Naive B cell (primary cell): ENCODE data around the gene TMEM167B. TPM values are rescaled to one million over a fixed set of nuclear protein-coding genes. Genes with fewer than 3 reads are reported as not detected.
A peak's percentile ranks its signal among the peaks of the same experiment; 100 is the strongest.

ENCODE experiments used
- ATAC-seq, 2 donors: fragments of 150-1000 bp; cut with Tn5 transposase; 2 replicates each; pipeline ENCODE4 v1.10.0; 2021; ENCODE audit warnings: low read depth in 2 of 2, mild to moderate bottlenecking in 2 of 2, moderate library complexity in 2 of 2
- DNase-seq: peaks from one replicate; pipeline ENCODE4 v3.0.0; 2022
- H3K27ac Mint-ChIP-seq, 6 donors: one replicate each; pipeline ENCODE4 v1.8.0; 2020 to 2022; ENCODE audit warnings: mild to moderate bottlenecking in 6 of 6, mixed read lengths in 6 of 6, moderate library complexity in 5 of 6, inconsistent platforms in 2 of 6
- H3K27me3 Mint-ChIP-seq, 3 donors: one replicate each; pipeline ENCODE4 v1.8.0; 2021 to 2022; ENCODE audit warnings: mixed read lengths in 3 of 3, mild to moderate bottlenecking in 1 of 3
- H3K36me3 Mint-ChIP-seq, 2 donors: one replicate each; pipeline ENCODE4 v1.8.0; 2020 to 2022; ENCODE audit warnings: mixed read lengths in 2 of 2, inconsistent platforms in 1 of 2, mild to moderate bottlenecking in 1 of 2
- H3K4me1 Mint-ChIP-seq, 3 donors: one replicate each; pipeline ENCODE4 v1.8.0; 2020 to 2022; ENCODE audit warnings: mixed read lengths in 3 of 3, inconsistent platforms in 1 of 3, mild to moderate bottlenecking in 1 of 3, moderate library complexity in 1 of 3
- H3K4me3 Mint-ChIP-seq, 8 donors: one replicate each; pipeline ENCODE4 v1.8.0; 2020 to 2022; ENCODE audit warnings: mild to moderate bottlenecking in 8 of 8, mixed read lengths in 8 of 8, moderate library complexity in 8 of 8, inconsistent platforms in 2 of 8
- H3K9me3 Mint-ChIP-seq, 7 donors: one replicate each; pipeline ENCODE4 v1.8.0; 2020 to 2022; ENCODE audit warnings: mixed read lengths in 7 of 7, mild to moderate bottlenecking in 5 of 7, inconsistent platforms in 2 of 7, moderate library complexity in 1 of 7
- polyA plus RNA-seq, 6 donors: library from polyadenylated mRNA; unstranded; fragments of 300-500 nt; fragmentation: Illumina TruSeq; gene quantifications; one replicate each; pipeline ENCODE4 v1.2.3, GENCODE V29; 2021; ENCODE audit warnings: low read depth in 6 of 6

Gene TMEM167B
- polyA plus RNA-seq, 6 donors from 2014 or later: 20.8 to 44.2 (median 36.0) TPM

DNA sequence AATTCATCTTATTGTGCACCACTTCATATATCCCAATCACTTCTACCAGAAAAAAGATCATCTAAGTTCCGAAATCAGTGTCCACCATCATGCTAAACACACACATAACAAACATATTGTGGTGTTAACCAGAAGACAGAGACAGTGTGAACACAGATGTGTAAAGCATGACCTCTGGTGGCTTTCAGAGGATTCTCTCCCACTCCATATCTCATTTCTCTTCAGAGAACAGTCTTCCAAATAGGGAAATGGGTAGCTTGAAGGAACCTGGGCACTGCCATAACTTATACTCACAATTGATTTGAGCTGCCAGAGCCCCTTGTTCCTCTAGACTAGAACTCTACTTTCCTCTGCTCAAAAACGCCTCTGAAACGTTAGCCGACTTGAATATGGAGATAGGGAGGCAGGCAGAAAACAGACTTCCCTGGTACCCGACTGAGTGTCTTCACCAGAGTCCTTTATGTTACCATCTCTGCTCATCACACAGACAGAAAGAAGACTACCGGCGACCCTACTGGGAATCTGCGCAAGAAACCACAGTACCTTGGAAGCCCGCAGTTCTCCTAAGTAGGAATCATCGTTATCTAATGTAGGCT lies 21.6 kb downstream of the TMEM167B start:
- peak; percentile 34 to 46 for ATAC-seq
- no peak for DNase-seq
- Mint-ChIP-seq H3K9me3 (no peaks in the 10 kb centered on the region), H3K4me1 (peaks cover 16 to 23% (median 22%) of the 10 kb centered on the region in 3 donors), H3K36me3 (no peaks in the 10 kb centered on the region), H3K27ac (peak overlapping the region; percentile 83 to 99 (median 96)), H3K27me3 (peaks cover 18 to 31% (median 25%) of the 10 kb centered on the region in 3 donors), H3K4me3 (peak overlapping the region; percentile 88 to 93 (median 92))

DNA sequence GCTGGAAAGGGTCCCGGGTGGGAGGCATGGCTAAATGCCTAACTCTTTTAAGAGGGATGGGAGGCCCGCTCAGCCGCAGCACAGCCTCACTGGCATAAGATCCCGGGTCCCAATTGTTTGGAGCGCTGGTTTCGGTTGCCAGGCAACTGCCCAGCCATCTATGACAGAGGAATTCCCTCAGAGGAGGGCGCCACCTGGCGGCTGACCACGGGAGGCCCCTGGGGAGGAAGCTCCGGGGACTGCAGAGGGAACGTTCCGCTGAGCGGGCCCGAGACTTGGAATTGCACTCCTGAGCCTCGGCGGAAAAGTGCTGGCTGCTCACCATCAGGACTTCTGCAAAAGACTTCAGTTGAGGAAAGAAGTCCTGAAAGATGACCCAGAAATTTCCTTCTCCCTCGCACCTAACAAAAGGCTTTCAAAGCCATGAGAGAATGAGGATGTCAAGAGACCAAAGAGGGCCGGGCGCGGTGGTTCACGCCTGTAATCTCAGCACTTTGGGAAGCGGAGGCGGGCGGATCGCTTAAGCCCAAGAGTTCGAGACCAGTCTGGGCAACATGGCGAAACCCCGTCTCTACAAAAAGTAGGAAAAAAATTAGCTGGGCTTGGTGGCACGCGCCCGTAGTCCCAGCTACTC lies 22.2 kb downstream of the TMEM167B start:
- Mint-ChIP-seq H3K9me3 (no peaks in the 10 kb centered on the region), H3K4me3 (peak overlapping the region; percentile 88 to 93 (median 92)), H3K4me1 (peaks cover 16 to 23% (median 22%) of the 10 kb centered on the region in 3 donors), H3K27ac (peak overlapping the region; percentile 90 to 99 (median 97)), H3K36me3 (peaks cover 5 to 6% of the 10 kb centered on the region in 2 donors), H3K27me3 (peaks cover 24 to 38% (median 31%) of the 10 kb centered on the region in 3 donors)
- peak; percentile 69 to 74 for ATAC-seq
- DNase-seq: peak; percentile 79

DNA sequence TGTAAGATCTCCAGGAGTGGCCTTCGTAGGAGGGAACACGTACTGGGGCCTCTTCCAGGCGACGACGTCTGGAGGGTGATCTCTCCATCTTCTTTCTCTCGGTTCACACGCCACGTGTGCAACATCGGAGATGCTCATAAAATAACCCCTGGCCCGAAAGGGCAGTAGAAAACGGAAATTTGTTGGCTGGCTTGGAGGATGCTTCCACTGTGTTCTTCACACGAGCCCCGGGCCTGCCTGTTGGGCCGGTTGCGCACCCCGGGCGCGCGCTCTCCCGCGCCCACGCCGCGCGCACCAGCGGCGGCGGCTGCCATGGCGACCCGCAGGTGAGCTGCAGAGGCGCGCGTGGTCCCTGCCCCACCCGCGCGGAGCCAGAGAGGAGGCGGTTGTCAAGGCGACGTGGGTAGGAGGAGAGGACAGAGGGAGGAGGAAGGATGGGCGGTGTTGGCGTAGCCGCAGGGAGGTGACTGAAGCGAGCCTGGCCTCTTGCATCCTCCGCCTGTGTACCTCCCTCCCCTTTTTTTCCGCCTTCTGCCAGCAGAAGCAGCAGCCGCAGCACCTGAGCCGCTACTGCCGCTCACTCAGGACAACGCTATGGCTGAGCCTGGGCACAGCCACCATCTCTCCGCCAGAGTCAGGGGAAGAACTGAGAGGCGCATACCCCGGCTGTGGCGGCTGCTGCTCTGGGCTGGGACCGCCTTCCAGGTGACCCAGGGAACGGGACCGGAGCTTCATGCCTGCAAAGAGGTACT lies 23.2 kb downstream of the TMEM167B start, which contains the start of gene ELAPOR1:
ELAPOR1 (plus strand) TSS at position 526 of the 752 bp plus-strand sequence; CDS start at position 595, 69 bp downstream.
- peaks cover 5 to 15% of the 10 kb centered on the region in 2 donors for H3K36me3 Mint-ChIP-seq
- H3K9me3 Mint-ChIP-seq: no peaks in the 10 kb centered on the region
- peak within 1 kb of the TSS; percentile 90 to 99 (median 97) for H3K27ac Mint-ChIP-seq
- peak; percentile 71 for DNase-seq
- peaks cover 16 to 29% (median 22%) of the 10 kb centered on the region in 3 donors for H3K4me1 Mint-ChIP-seq
- H3K27me3 Mint-ChIP-seq: peaks cover 34 to 47% (median 37%) of the 10 kb centered on the region in 3 donors
- H3K4me3 Mint-ChIP-seq: peak within 1 kb of the TSS; percentile 88 to 93 (median 92)
- ATAC-seq: peak; percentile 66 to 70

DNA sequence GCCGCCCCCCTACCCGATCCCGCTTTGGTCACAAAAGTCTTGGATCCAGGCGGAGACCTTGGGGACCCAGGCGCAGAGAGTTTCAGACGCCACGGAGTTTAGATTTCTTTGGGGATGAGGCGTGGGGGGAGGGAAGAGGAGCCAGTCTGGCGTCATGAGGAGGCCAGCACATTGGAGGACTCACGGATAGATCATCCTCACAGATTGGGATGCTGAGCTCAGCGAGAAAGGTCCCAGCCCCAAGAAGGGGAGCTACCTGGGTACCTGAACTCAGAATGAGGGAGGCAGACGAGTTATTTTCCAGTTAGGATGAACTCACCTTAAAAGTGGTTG lies 23.7 kb downstream of the TMEM167B start:
- Mint-ChIP-seq H3K27me3 (peaks cover 35 to 47% (median 37%) of the 10 kb centered on the region in 3 donors), H3K36me3 (peaks cover 5 to 15% of the 10 kb centered on the region in 2 donors), H3K4me3 (peak overlapping the region; percentile 47 to 92 (median 88)), H3K27ac (peak overlapping the region in 4 of 6 donors; percentile 10 to 96 (median 58)), H3K4me1 (peaks cover 16 to 29% (median 22%) of the 10 kb centered on the region in 3 donors), H3K9me3 (no peaks in the 10 kb centered on the region)
- DNase-seq: no peak
- ATAC-seq: no peak

DNA sequence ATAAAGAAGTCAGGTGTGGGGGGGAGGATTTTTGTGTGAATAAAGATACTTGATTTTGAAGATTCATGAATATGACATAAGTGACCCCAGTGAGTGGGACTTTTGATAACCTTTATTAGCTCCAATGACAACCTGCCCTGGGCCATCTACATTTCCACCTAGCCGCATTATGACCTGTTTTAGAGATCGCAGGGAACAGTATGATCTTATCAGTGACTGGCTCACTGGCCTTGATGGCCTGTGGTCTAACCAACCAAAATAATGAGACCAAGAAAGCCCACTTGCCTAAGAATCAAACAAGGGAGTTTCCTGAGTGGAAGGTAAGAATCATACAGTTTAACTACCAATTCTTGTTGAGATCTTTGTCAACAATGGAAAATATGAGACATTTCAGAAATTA lies 25.1 kb downstream of the TMEM167B start:
- Mint-ChIP-seq H3K27ac (no peak overlapping the region), H3K36me3 (peaks cover 5 to 15% of the 10 kb centered on the region in 2 donors), H3K27me3 (peaks cover 35 to 47% (median 40%) of the 10 kb centered on the region in 3 donors), H3K4me1 (peaks cover 16 to 29% (median 22%) of the 10 kb centered on the region in 3 donors), H3K9me3 (no peaks in the 10 kb centered on the region), H3K4me3 (peak overlapping the region in 2 of 8 donors; percentile 16 to 22)
- ATAC-seq (no peak), DNase-seq (no peak)

DNA sequence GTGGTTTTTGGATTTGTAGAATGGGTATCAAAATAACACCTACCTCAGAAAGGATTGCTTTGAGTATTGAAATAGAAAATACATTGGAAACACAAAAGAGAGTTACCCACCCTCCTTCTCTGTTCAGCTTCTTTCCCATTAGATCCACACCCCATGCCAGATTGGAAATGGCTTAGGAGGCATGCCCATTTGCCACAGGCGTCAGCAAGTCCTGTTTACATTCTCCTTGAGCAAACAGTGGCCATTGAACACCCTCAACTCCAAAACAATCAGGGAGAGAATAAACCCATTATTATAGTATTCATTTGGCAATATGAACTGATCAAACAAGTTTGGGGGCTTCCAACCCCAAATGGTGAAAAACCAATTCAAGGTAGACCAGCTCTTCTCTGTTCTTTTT lies 25.7 kb downstream of the TMEM167B start:
- peaks cover 35 to 47% (median 42%) of the 10 kb centered on the region in 3 donors for H3K27me3 Mint-ChIP-seq

DNA sequence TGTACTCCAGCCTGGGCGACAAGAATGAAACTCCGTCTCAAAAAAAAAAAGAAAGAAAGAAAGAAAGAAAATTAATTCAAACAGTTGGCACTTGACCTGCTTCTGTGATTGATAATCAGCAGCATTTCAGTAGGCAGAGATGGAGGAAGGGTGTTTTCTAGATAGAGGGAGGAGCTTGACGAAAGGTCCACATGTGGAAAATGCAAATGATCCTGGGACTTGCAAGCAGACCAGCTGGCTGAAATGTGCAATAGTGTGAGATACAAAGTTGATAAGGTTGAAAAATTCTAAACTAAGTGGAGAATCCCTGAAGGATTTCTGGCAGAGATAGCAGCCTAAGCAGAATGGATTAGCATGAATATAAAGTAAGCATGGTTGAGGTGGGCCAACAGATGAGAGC lies 27.5 kb downstream of the TMEM167B start:
- Mint-ChIP-seq H3K4me1 (peaks cover 11 to 22% (median 13%) of the 10 kb centered on the region in 3 donors), H3K4me3 (no peak overlapping the region), H3K27ac (no peak overlapping the region), H3K27me3 (peaks cover 35 to 41% (median 41%) of the 10 kb centered on the region in 3 donors), H3K36me3 (peaks cover 5 to 15% of the 10 kb centered on the region in 2 donors), H3K9me3 (no peaks in the 10 kb centered on the region)
- ATAC-seq (no peak), DNase-seq (no peak)

More for the DNA sequence above, 25.7 kb downstream of the TMEM167B start:
- H3K4me3 Mint-ChIP-seq: peak overlapping the region in 1 of 8 donors; percentile 22
- H3K4me1 Mint-ChIP-seq: peaks cover 16 to 29% (median 22%) of the 10 kb centered on the region in 3 donors
- DNase-seq: no peak
- ATAC-seq: no peak
- peaks cover 5 to 15% of the 10 kb centered on the region in 2 donors for H3K36me3 Mint-ChIP-seq
- H3K9me3 Mint-ChIP-seq: no peaks in the 10 kb centered on the region
- H3K27ac Mint-ChIP-seq: no peak overlapping the region

DNA sequence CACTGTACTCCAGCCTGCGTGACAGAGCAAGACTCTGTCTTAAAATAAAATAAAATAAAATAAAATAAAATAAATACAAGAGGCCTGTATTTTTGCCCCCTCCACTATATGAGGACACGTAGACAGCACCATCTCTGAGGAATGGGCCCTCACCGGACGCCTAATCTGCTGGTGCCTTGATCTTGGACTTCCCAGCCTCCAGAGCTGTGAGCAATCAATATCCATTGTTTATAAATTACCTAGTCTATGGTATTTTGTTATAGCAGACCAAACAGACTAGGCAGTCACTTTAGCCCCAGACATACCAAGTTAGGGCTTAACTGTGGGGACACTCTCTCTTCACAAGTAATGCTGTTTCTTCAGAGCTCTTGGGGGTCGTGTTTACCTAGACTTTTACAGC lies 29.8 kb downstream of the TMEM167B start:
- Mint-ChIP-seq H3K4me1 (peaks cover 0 to 6% (median 0%) of the 10 kb centered on the region in 3 donors), H3K9me3 (no peaks in the 10 kb centered on the region), H3K4me3 (no peak overlapping the region), H3K27ac (no peak overlapping the region), H3K27me3 (peaks cover 26 to 42% (median 35%) of the 10 kb centered on the region in 3 donors), H3K36me3 (peaks cover 5 to 15% of the 10 kb centered on the region in 2 donors)
- no peak for ATAC-seq
- DNase-seq: no peak

DNA sequence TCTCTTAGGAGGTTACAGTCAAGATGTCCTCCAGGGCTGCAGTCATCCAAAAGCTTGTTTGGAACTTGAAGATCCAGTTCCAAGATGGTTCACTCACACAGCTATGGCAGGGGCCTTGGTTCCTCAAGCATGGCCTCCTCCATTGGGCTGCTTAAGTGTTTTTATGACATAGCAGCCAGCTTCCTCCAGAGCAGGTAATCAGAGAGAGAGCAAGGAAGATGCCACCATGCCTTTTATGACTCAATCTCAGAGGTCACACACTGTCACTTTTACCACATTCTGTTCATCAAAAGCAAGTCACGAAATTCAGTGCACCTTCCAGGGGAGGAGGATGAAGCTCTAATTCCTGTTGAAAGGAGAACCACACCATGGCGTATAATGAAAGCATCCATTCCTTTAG lies 40.5 kb downstream of the TMEM167B start:
- no peak overlapping the region for H3K4me3 Mint-ChIP-seq
- H3K4me1 Mint-ChIP-seq: peaks cover 14 to 19% (median 17%) of the 10 kb centered on the region in 3 donors
- DNase-seq (no peak), ATAC-seq (no peak)
- no peaks in the 10 kb centered on the region for H3K9me3 Mint-ChIP-seq
- H3K27me3 Mint-ChIP-seq: peaks cover 0 to 3% (median 1%) of the 10 kb centered on the region in 3 donors
- no peak overlapping the region for H3K27ac Mint-ChIP-seq
- H3K36me3 Mint-ChIP-seq: no peaks in the 10 kb centered on the region

DNA sequence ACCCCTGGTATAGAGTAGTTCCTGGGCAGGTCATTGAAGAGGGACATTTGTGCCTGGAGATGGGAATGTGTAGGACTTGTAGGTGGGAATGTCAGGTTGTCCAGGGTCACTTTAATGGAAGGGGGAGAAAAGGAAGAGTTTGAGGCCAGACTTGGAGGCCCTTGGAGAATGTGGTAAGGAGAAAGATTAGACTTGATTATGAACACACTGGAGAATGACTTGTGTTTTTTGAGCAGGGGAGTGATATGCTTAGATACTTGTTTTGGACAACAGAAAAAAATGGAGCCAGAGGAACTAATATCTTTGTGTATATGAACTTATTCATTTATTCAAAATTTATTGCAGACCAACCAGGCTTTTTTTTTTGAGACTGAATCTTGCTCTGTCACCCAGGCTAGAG lies 41.2 kb downstream of the TMEM167B start:
- Mint-ChIP-seq H3K9me3 (no peaks in the 10 kb centered on the region), H3K27me3 (no peaks in the 10 kb centered on the region), H3K4me3 (no peak overlapping the region), H3K27ac (no peak overlapping the region), H3K4me1 (peaks cover 14 to 19% (median 17%) of the 10 kb centered on the region in 3 donors), H3K36me3 (no peaks in the 10 kb centered on the region)
- ATAC-seq: no peak
- DNase-seq: no peak

DNA sequence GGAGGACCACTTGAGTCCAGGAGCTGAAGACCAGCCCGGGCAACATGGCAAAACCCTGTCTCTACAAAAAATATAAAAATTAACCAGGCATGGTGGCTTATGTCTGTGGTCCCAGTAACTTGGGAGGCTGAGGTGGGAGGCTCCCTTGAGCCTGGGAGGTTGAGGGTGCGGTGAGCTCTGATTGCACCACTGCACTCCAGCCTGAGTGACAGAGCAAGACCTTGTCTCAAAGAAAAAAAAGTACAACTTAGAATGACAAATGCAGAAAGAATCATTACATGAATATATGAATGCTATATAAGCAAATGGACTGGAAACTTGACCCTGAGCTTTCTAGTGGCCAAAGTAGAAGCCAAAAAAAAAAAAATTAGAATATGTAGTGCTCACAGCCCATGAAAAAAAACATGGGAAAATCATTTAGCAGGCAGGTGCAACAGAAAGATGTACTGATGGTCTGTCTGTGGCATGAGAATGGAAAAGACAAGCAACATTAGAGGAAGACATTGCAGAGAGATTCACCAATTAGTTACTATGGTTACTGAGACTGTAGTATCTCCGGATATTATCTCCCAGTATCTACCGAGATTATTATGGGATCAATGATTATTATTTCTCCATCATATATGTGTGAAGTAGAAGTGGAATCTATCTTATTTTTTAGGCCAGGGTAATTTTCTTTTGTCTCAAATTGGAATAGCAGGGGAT lies 42.6 kb downstream of the TMEM167B start:
- no peak for DNase-seq
- H3K27ac Mint-ChIP-seq: peak overlapping the region in 2 of 6 donors; percentile 0 to 76
- peaks cover 14 to 19% (median 17%) of the 10 kb centered on the region in 3 donors for H3K4me1 Mint-ChIP-seq
- ATAC-seq: no peak
- H3K9me3 Mint-ChIP-seq: no peaks in the 10 kb centered on the region
- no peaks in the 10 kb centered on the region for H3K27me3 Mint-ChIP-seq
- no peaks in the 10 kb centered on the region for H3K36me3 Mint-ChIP-seq
- peak overlapping the region in 1 of 8 donors; percentile 10 for H3K4me3 Mint-ChIP-seq

DNA sequence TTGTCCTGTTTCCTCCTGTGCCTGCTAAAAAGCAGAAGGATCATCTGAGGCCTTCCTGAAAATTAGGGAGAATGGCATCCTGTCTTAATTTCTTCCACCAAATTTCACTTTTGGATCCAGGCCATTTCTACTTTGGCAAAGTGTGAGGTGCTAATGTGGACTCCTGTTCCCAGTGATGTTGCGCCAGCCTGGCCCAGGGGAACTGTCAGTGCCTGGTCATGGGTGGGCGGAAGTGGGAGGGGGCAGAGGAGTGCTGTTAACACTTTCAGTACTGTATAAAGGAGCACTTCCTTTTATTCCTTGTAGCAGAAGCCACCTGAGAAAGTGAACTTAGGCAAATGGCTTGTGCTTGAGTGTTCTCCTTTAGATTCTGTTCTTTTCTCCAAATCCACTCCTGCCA lies 43.3 kb downstream of the TMEM167B start:
- Mint-ChIP-seq H3K27me3 (no peaks in the 10 kb centered on the region), H3K9me3 (no peaks in the 10 kb centered on the region), H3K27ac (peak overlapping the region in 3 of 6 donors; percentile 0 to 76 (median 41)), H3K4me3 (peak overlapping the region in 5 of 8 donors; percentile 10 to 71 (median 38)), H3K4me1 (peaks cover 14 to 19% (median 17%) of the 10 kb centered on the region in 3 donors), H3K36me3 (no peaks in the 10 kb centered on the region)
- peak; percentile 72 to 73 for ATAC-seq
- no peak for DNase-seq
